ENCODE measurements around the gene PIM2. TPM values are rescaled to one million over a fixed set of nuclear protein-coding genes. Genes with fewer than 3 reads are reported as not detected.

PIM2 gene
- total RNA-seq, 2 experiments from 2014 or later: 51.3 to 53.6 TPM

- Mint-ChIP-seq H3K27ac (no peak overlapping the region), H3K4me3 (no peak overlapping the region), H3K9me3 (ENCODE audit: insufficient read depth) (no peaks in the 10 kb centered on the region), H3K36me3 (ENCODE audit: low read depth) (peaks cover 48% of the 10 kb centered on the region), H3K27me3 (ENCODE audit: low read depth) (no peaks in the 10 kb centered on the region), H3K4me1 (ENCODE audit: low read depth) (peaks cover 58% of the 10 kb centered on the region)
- ChIA-PET POLR2A (interaction anchor here (2.2 kb wide), 1 partner anchor 15 kb away, joined by 5 read pairs; no protein-coding TSS in a partner anchor), CTCF (no interaction called here)
- DNase-seq (no peak), ATAC-seq (no peak)
These were observed 15.9 kb upstream of the PIM2 start for GRCh38 chrX:48934581-48935300.

- peaks cover 48% of the 10 kb centered on the region for H3K4me1 Mint-ChIP-seq (ENCODE audit: low read depth)
- H3K36me3 Mint-ChIP-seq (ENCODE audit: low read depth): peaks cover 48% of the 10 kb centered on the region
- DNase-seq: no peak
- no peaks in the 10 kb centered on the region for H3K9me3 Mint-ChIP-seq (ENCODE audit: insufficient read depth)
- H3K27ac Mint-ChIP-seq: peak overlapping the region; percentile 16
- H3K4me3 Mint-ChIP-seq: no peak overlapping the region
- no peaks in the 10 kb centered on the region for H3K27me3 Mint-ChIP-seq (ENCODE audit: low read depth)
- CTCF ChIA-PET: no interaction called here
- POLR2A ChIA-PET: interaction anchor here (2.2 kb wide), 1 partner anchor 14 kb away, joined by 5 read pairs; no protein-coding TSS in a partner anchor
- ATAC-seq: no peak
These were observed 14.9 kb upstream of the PIM2 start for GRCh38 chrX:48933757-48934156.

- ChIA-PET CTCF (interaction anchor here (1.1 to 1.2 kb wide), 2 partner anchors 18 to 279 kb away, joined by 3 read pairs; no protein-coding TSS in a partner anchor), POLR2A (interaction anchor here (1.5 kb wide), 1 partner anchor 9 kb away, joined by 6 read pairs; no protein-coding TSS in a partner anchor)
- no peaks in the 10 kb centered on the region for H3K27me3 Mint-ChIP-seq (ENCODE audit: low read depth)
- no peak for DNase-seq
- peaks cover 30% of the 10 kb centered on the region for H3K36me3 Mint-ChIP-seq (ENCODE audit: low read depth)
- H3K4me3 Mint-ChIP-seq: no peak overlapping the region
- no peaks in the 10 kb centered on the region for H3K9me3 Mint-ChIP-seq (ENCODE audit: insufficient read depth)
- no peak overlapping the region for H3K27ac Mint-ChIP-seq
- ATAC-seq: no peak
- H3K4me1 Mint-ChIP-seq (ENCODE audit: low read depth): peaks cover 15% of the 10 kb centered on the region
These were observed 9.0 kb upstream of the PIM2 start for GRCh38 chrX:48927736-48928382.

GRCh38 chrX:48927123-48927522, 8.3 kb upstream of the PIM2 start:
- CTCF ChIA-PET: interaction anchor here (1.1 to 1.2 kb wide), 3 partner anchors 11 to 279 kb away, joined by 3 to 4 read pairs (median 3); no protein-coding TSS in a partner anchor
- Mint-ChIP-seq H3K27me3 (ENCODE audit: low read depth) (no peaks in the 10 kb centered on the region), H3K4me3 (no peak overlapping the region), H3K36me3 (ENCODE audit: low read depth) (peaks cover 31% of the 10 kb centered on the region), H3K27ac (no peak overlapping the region), H3K4me1 (ENCODE audit: low read depth) (peaks cover 15% of the 10 kb centered on the region), H3K9me3 (ENCODE audit: insufficient read depth) (no peaks in the 10 kb centered on the region)
- ATAC-seq: no peak
- POLR2A ChIA-PET: interaction anchor here (1.5 kb wide), 1 partner anchor 9 kb away, joined by 6 read pairs; no protein-coding TSS in a partner anchor
- DNase-seq: no peak

DNA sequence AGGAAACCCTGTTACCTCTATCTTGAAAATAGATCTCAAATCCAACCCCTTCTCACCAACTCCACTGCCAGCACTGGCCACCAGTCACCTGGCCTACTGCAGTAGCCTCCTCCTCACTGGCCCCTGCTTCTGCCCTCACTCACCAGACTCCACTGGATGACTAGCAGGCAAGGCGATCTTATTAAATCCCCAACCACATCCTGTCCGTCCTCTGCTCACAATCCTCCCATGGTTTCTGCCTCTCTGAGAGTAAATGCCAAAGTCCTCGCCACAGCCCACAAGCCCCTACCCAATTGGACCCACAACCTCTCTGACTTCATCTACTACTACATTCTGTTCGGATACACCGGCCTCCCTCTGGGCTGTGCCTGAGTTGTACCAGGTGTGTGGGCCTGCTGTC, 5.4 kb upstream of the PIM2 start:
- Mint-ChIP-seq H3K36me3 (ENCODE audit: low read depth) (peaks cover 29% of the 10 kb centered on the region), H3K27me3 (ENCODE audit: low read depth) (no peaks in the 10 kb centered on the region), H3K9me3 (ENCODE audit: insufficient read depth) (no peaks in the 10 kb centered on the region), H3K4me1 (ENCODE audit: low read depth) (peaks cover 38% of the 10 kb centered on the region), H3K4me3 (no peak overlapping the region), H3K27ac (peak overlapping the region; percentile 64)
- POLR2A ChIA-PET: interaction anchor here (0.9 to 1.3 kb wide), 2 partner anchors 13 to 16 kb away, joined by 3 to 7 read pairs; no protein-coding TSS in a partner anchor
- DNase-seq: no peak
- CTCF ChIA-PET: interaction anchor here (1.8 kb wide), 1 partner anchor 15 kb away, joined by 4 read pairs; no protein-coding TSS in a partner anchor
- no peak for ATAC-seq

- H3K36me3 Mint-ChIP-seq (ENCODE audit: low read depth): peaks cover 29% of the 10 kb centered on the region
- H3K4me1 Mint-ChIP-seq (ENCODE audit: low read depth): peaks cover 41% of the 10 kb centered on the region
- DNase-seq: no peak
- CTCF ChIA-PET: interaction anchor here (1.8 kb wide), 1 partner anchor 16 kb away, joined by 4 read pairs; no protein-coding TSS in a partner anchor
- H3K9me3 Mint-ChIP-seq (ENCODE audit: insufficient read depth): no peaks in the 10 kb centered on the region
- peak overlapping the region; percentile 64 for H3K27ac Mint-ChIP-seq
- POLR2A ChIA-PET: interaction anchor here (0.9 to 1.3 kb wide), 2 partner anchors 13 to 16 kb away, joined by 3 to 7 read pairs; no protein-coding TSS in a partner anchor
- ATAC-seq: no peak
- H3K4me3 Mint-ChIP-seq: no peak overlapping the region
- H3K27me3 Mint-ChIP-seq (ENCODE audit: low read depth): no peaks in the 10 kb centered on the region
These were observed 4.9 kb upstream of the PIM2 start for GRCh38 chrX:48923771-48924170.

DNA sequence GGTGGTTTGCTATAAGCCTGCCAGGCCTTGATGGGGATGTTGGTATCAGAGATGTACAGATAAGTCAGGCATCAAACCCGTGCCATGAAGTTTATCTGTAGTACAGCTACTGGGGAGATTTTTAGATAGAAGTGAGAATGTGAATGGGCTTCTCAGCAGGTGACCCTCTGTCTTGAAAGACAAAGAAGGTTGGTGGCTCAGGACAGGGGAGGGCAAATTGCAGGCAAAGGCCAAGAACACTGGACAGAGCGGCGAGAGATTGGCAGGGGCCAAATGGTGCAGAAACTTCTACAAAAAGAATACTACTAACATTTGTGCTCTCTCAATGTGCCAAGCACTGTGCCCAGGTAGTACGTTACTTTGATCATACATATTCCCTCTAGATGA, 1.9 kb upstream of the PIM2 start:
- no peak for DNase-seq
- no peak for ATAC-seq
- Mint-ChIP-seq H3K9me3 (ENCODE audit: insufficient read depth) (no peaks in the 10 kb centered on the region), H3K4me1 (ENCODE audit: low read depth) (peaks cover 55% of the 10 kb centered on the region), H3K36me3 (ENCODE audit: low read depth) (peaks cover 40% of the 10 kb centered on the region), H3K27me3 (ENCODE audit: low read depth) (no peaks in the 10 kb centered on the region), H3K27ac (peak overlapping the region; percentile 89), H3K4me3 (peak overlapping the region; percentile 90)
- CTCF ChIA-PET: interaction anchor here (1.1 to 1.8 kb wide), 6 partner anchors 17 to 122 kb away, joined by 3 to 23 read pairs (median 4); partner anchors contain the start of gene TFE3
- POLR2A ChIA-PET: interaction anchor here (0.8 to 5.2 kb wide), 4 partner anchors 13 to 38 kb away, joined by 4 to 126 read pairs (median 5); no protein-coding TSS in a partner anchor

GRCh38 chrX:48919947-48920717, 1.3 kb upstream of the PIM2 start:
- Mint-ChIP-seq H3K36me3 (ENCODE audit: low read depth) (peaks cover 38% of the 10 kb centered on the region), H3K4me1 (ENCODE audit: low read depth) (peaks cover 55% of the 10 kb centered on the region), H3K27ac (peak overlapping the region; percentile 89), H3K27me3 (ENCODE audit: low read depth) (no peaks in the 10 kb centered on the region), H3K4me3 (peak overlapping the region; percentile 90), H3K9me3 (ENCODE audit: insufficient read depth) (no peaks in the 10 kb centered on the region)
- POLR2A ChIA-PET: interaction anchor here (0.7 to 5.2 kb wide), 9 partner anchors 10 to 123 kb away, joined by 3 to 126 read pairs (median 3); partner anchors contain the start of gene TFE3
- no peak for ATAC-seq
- CTCF ChIA-PET: interaction anchor here (1.2 to 1.8 kb wide), 5 partner anchors 17 to 26 kb away, joined by 3 to 23 read pairs (median 4); no protein-coding TSS in a partner anchor
- peak; percentile 36 for DNase-seq

DNA sequence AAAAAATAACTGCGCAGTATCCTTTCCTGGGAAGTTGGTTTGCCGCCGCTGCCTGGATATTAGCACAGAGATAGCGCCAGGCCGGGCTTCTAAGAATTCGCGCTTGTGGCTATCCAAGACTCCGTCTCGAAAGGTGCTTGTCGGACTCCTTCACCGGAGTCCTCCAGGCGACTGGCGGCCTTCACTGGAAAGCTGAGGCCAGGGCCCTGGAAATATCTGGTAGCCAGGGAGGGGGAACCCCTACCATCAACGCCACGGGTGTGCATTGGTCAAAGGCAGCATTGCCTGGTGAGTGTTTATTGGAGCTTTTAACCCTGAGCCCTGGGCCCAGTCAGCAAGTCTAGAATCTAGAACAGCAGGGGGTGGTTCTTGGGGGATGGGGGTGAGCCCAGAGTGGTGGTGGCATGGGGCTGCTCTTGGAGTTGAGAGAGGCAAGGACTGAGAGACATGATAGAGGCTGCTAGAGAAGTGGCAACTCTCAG, 577 bp upstream of the PIM2 start:
- Mint-ChIP-seq H3K27me3 (ENCODE audit: low read depth) (no peaks in the 10 kb centered on the region), H3K4me1 (ENCODE audit: low read depth) (peaks cover 60% of the 10 kb centered on the region), H3K27ac (peak overlapping the region; percentile 89), H3K36me3 (ENCODE audit: low read depth) (peaks cover 44% of the 10 kb centered on the region), H3K9me3 (ENCODE audit: insufficient read depth) (no peaks in the 10 kb centered on the region), H3K4me3 (peak overlapping the region; percentile 90)
- ChIA-PET CTCF (interaction anchor here (1.4 to 1.8 kb wide), 3 partner anchors 18 to 22 kb away, joined by 4 to 23 read pairs (median 7); no protein-coding TSS in a partner anchor), POLR2A (interaction anchor here (0.6 to 5.2 kb wide), 8 partner anchors 11 to 123 kb away, joined by 3 to 126 read pairs (median 3); partner anchors contain the start of gene TFE3)
- ATAC-seq (peak; percentile 2), DNase-seq (no peak)

DNA sequence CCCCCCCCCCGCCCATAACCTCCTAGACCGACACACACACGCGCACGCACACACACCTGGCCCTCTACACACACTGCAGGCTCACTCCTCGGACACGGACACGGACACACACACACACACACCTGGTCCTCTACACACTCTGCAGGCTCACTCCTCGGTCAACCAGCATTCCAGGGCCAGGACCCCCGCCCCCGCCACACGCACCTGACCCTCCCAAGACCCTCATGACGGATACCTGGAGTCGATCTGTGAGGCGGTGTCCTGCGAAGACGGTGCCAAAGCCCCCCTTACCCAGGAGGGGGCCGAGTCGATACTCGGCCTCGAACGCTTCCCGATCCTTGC, 552 bp downstream of the PIM2 start:
- Mint-ChIP-seq H3K4me1 (ENCODE audit: low read depth) (peaks cover 61% of the 10 kb centered on the region), H3K27ac (peak overlapping the region; percentile 89), H3K36me3 (ENCODE audit: low read depth) (peaks cover 47% of the 10 kb centered on the region), H3K9me3 (ENCODE audit: insufficient read depth) (no peaks in the 10 kb centered on the region), H3K27me3 (ENCODE audit: low read depth) (no peaks in the 10 kb centered on the region), H3K4me3 (peak overlapping the region; percentile 90)
- ATAC-seq: no peak
- ChIA-PET POLR2A (interaction anchor here (5.2 kb wide), 1 partner anchor 20 kb away, joined by 126 read pairs; no protein-coding TSS in a partner anchor), CTCF (no interaction called here)
- DNase-seq: no peak

Measured in activated CD8-positive, alpha-beta T cell treated with anti-CD3 and anti-CD28 coated beads, Interleukin-2, amount 10 ng/mL, durations not matched to agents 7 days and 5 days (primary cell).